Dendritic cell treated with granulocyte-macrophage colony-stimulating factor and Interleukin-4, amounts not matched to agents 40 ng/mL and 50 ng/mL, for 4 days (primary cell): ENCODE results near the gene FAM171A1.

ENCODE experiments used
- H3K27ac Mint-ChIP-seq: one replicate; pipeline ENCODE4 v1.8.0; 2022; ENCODE audit warnings: mild to moderate bottlenecking, mixed read lengths
- H3K27me3 Mint-ChIP-seq: one replicate; pipeline ENCODE4 v1.8.0; 2022; ENCODE audit warnings: mild to moderate bottlenecking, mixed read lengths
- H3K36me3 Mint-ChIP-seq: one replicate; pipeline ENCODE4 v1.8.0; 2022; ENCODE audit warnings: low read depth, mixed read lengths
- H3K4me1 Mint-ChIP-seq: one replicate; pipeline ENCODE4 v1.8.0; 2022; ENCODE audit warnings: low read depth, mixed read lengths
- H3K4me3 Mint-ChIP-seq: one replicate; pipeline ENCODE4 v1.8.0; 2022; ENCODE audit warnings: mild to moderate bottlenecking, moderate library complexity, mixed read lengths
- H3K9me3 Mint-ChIP-seq: one replicate; pipeline ENCODE4 v1.8.0; 2022; ENCODE audit warnings: mixed read lengths
- intact Hi-C: fragments of 100-400 bp; cut with micrococcal nuclease; formaldehyde crosslinking; loops from one replicate; pipeline ENCODE4 v1.15.0; 2022

The FAM171A1 gene

GRCh38 chr10:15232279-15232678 lies 138.8 kb downstream of the FAM171A1 start:
- Mint-ChIP-seq H3K9me3 (no peaks in the 10 kb centered on the region), H3K4me3 (no peak overlapping the region), H3K27me3 (peaks cover 6% of the 10 kb centered on the region), H3K27ac (no peak overlapping the region), H3K36me3 (no peaks in the 10 kb centered on the region), H3K4me1 (no peaks in the 10 kb centered on the region)
- intact Hi-C loops, result no loop called here

GRCh38 chr10:15231426-15231825 lies 139.7 kb downstream of the FAM171A1 start:
- H3K9me3 Mint-ChIP-seq, result no peaks in the 10 kb centered on the region
- no peaks in the 10 kb centered on the region for H3K36me3 Mint-ChIP-seq
- no peak overlapping the region for H3K27ac Mint-ChIP-seq
- H3K4me1 Mint-ChIP-seq, result no peaks in the 10 kb centered on the region
- intact Hi-C loops, result no loop called here
- no peak overlapping the region for H3K4me3 Mint-ChIP-seq
- peaks cover 3% of the 10 kb centered on the region for H3K27me3 Mint-ChIP-seq

- Mint-ChIP-seq H3K4me3 (no peak overlapping the region), H3K27me3 (peaks cover 3% of the 10 kb centered on the region), H3K4me1 (no peaks in the 10 kb centered on the region), H3K9me3 (no peaks in the 10 kb centered on the region), H3K36me3 (no peaks in the 10 kb centered on the region), H3K27ac (no peak overlapping the region)
- intact Hi-C loops, result no loop called here
These were observed 140.8 kb downstream of the FAM171A1 start for GRCh38 chr10:15230257-15230656.

- H3K9me3 Mint-ChIP-seq, result peaks cover 8% of the 10 kb centered on the region
- no peaks in the 10 kb centered on the region for H3K36me3 Mint-ChIP-seq
- H3K27me3 Mint-ChIP-seq, result peaks cover 3% of the 10 kb centered on the region
- no peaks in the 10 kb centered on the region for H3K4me1 Mint-ChIP-seq
- no peak overlapping the region for H3K4me3 Mint-ChIP-seq
- intact Hi-C loops, result no loop called here
- no peak overlapping the region for H3K27ac Mint-ChIP-seq
These were observed 141.8 kb downstream of the FAM171A1 start for GRCh38 chr10:15229268-15229667.

- Mint-ChIP-seq H3K27ac (no peak overlapping the region), H3K27me3 (peaks cover 5% of the 10 kb centered on the region), H3K4me3 (no peak overlapping the region), H3K4me1 (no peaks in the 10 kb centered on the region), H3K9me3 (peaks cover 14% of the 10 kb centered on the region), H3K36me3 (no peaks in the 10 kb centered on the region)
- intact Hi-C loops, result no loop called here
These were observed 142.7 kb downstream of the FAM171A1 start for GRCh38 chr10:15228426-15228825.

GRCh38 chr10:15227611-15228372 lies 143.3 kb downstream of the FAM171A1 start:
- H3K9me3 Mint-ChIP-seq, result peaks cover 14% of the 10 kb centered on the region
- H3K36me3 Mint-ChIP-seq, result no peaks in the 10 kb centered on the region
- intact Hi-C loops, result no loop called here
- no peaks in the 10 kb centered on the region for H3K4me1 Mint-ChIP-seq
- peaks cover 5% of the 10 kb centered on the region for H3K27me3 Mint-ChIP-seq
- no peak overlapping the region for H3K4me3 Mint-ChIP-seq
- H3K27ac Mint-ChIP-seq, result no peak overlapping the region

GRCh38 chr10:15225511-15225910 lies 145.6 kb downstream of the FAM171A1 start:
- intact Hi-C loops, result no loop called here
- no peak overlapping the region for H3K4me3 Mint-ChIP-seq
- no peaks in the 10 kb centered on the region for H3K4me1 Mint-ChIP-seq
- H3K36me3 Mint-ChIP-seq, result no peaks in the 10 kb centered on the region
- peaks cover 14% of the 10 kb centered on the region for H3K9me3 Mint-ChIP-seq
- H3K27ac Mint-ChIP-seq, result no peak overlapping the region
- H3K27me3 Mint-ChIP-seq, result peaks cover 6% of the 10 kb centered on the region

GRCh38 chr10:15224948-15225347 lies 146.1 kb downstream of the FAM171A1 start:
- intact Hi-C loops, result no loop called here
- Mint-ChIP-seq H3K27me3 (peaks cover 6% of the 10 kb centered on the region), H3K36me3 (no peaks in the 10 kb centered on the region), H3K4me3 (no peak overlapping the region), H3K9me3 (peaks cover 14% of the 10 kb centered on the region), H3K4me1 (no peaks in the 10 kb centered on the region), H3K27ac (no peak overlapping the region)

GRCh38 chr10:15223174-15223573 lies 147.9 kb downstream of the FAM171A1 start:
- Mint-ChIP-seq H3K27ac (no peak overlapping the region), H3K4me3 (no peak overlapping the region), H3K27me3 (peaks cover 3% of the 10 kb centered on the region), H3K36me3 (no peaks in the 10 kb centered on the region), H3K9me3 (peaks cover 14% of the 10 kb centered on the region), H3K4me1 (no peaks in the 10 kb centered on the region)
- intact Hi-C loops, result no loop called here

- Mint-ChIP-seq H3K9me3 (peaks cover 14% of the 10 kb centered on the region), H3K36me3 (no peaks in the 10 kb centered on the region), H3K27ac (no peak overlapping the region), H3K4me3 (no peak overlapping the region), H3K4me1 (no peaks in the 10 kb centered on the region), H3K27me3 (peaks cover 3% of the 10 kb centered on the region)
- intact Hi-C loops, result no loop called here
These were observed 148.6 kb downstream of the FAM171A1 start for GRCh38 chr10:15222511-15222910.

- no peak overlapping the region for H3K4me3 Mint-ChIP-seq
These were observed 150.6 kb downstream of the FAM171A1 start for GRCh38 chr10:15220445-15220844.

GRCh38 chr10:15216700-15217099 lies 154.4 kb downstream of the FAM171A1 start:
- no peaks in the 10 kb centered on the region for H3K4me1 Mint-ChIP-seq
- H3K4me3 Mint-ChIP-seq, result no peak overlapping the region
- H3K36me3 Mint-ChIP-seq, result no peaks in the 10 kb centered on the region
- H3K9me3 Mint-ChIP-seq, result no peaks in the 10 kb centered on the region
- intact Hi-C loops, result no loop called here
- H3K27me3 Mint-ChIP-seq, result peaks cover 1% of the 10 kb centered on the region
- H3K27ac Mint-ChIP-seq, result no peak overlapping the region

More at GRCh38 chr10:15220445-15220844, 150.6 kb downstream of the FAM171A1 start:
- Mint-ChIP-seq H3K27me3 (peaks cover 3% of the 10 kb centered on the region), H3K4me1 (no peaks in the 10 kb centered on the region), H3K9me3 (peaks cover 14% of the 10 kb centered on the region), H3K27ac (no peak overlapping the region), H3K36me3 (no peaks in the 10 kb centered on the region)
- intact Hi-C loops, result no loop called here

GRCh38 chr10:15214237-15214636 lies 156.9 kb downstream of the FAM171A1 start:
- intact Hi-C loops, result no loop called here
- Mint-ChIP-seq H3K27ac (no peak overlapping the region), H3K9me3 (no peaks in the 10 kb centered on the region), H3K4me1 (no peaks in the 10 kb centered on the region), H3K27me3 (peaks cover 5% of the 10 kb centered on the region), H3K36me3 (no peaks in the 10 kb centered on the region), H3K4me3 (no peak overlapping the region)

- Mint-ChIP-seq H3K4me1 (no peaks in the 10 kb centered on the region), H3K36me3 (no peaks in the 10 kb centered on the region), H3K27me3 (peaks cover 5% of the 10 kb centered on the region), H3K9me3 (no peaks in the 10 kb centered on the region), H3K4me3 (no peak overlapping the region), H3K27ac (no peak overlapping the region)
- intact Hi-C loops, result no loop called here
These were observed 157.6 kb downstream of the FAM171A1 start for GRCh38 chr10:15213461-15213861.

- H3K27ac Mint-ChIP-seq, result no peak overlapping the region
- no peaks in the 10 kb centered on the region for H3K4me1 Mint-ChIP-seq
- peaks cover 12% of the 10 kb centered on the region for H3K27me3 Mint-ChIP-seq
- H3K9me3 Mint-ChIP-seq, result no peaks in the 10 kb centered on the region
- H3K36me3 Mint-ChIP-seq, result no peaks in the 10 kb centered on the region
- no peak overlapping the region for H3K4me3 Mint-ChIP-seq
- intact Hi-C loops, result no loop called here
These were observed 159.6 kb downstream of the FAM171A1 start for GRCh38 chr10:15211464-15211979.
